ENCODE measurements around the gene SLC25A24. TPM values are rescaled to one million over a fixed set of nuclear protein-coding genes. Genes with fewer than 3 reads are reported as not detected.

The SLC25A24 gene
- total and polyA plus RNA-seq, 2 experiments from 2014 or later, result 32.5 to 69.2 TPM

GRCh38 chr1:108201687-108202086, 1.5 kb upstream of the SLC25A24 start:
- DNase-seq (ENCODE audit: low spot score), result no peak
- Histone ChIP-seq H3K79me2 (peaks cover 33% of the 10 kb centered on the region), H3K9me2 (replicated peaks; ENCODE audit: insufficient read depth) (no peaks in the 10 kb centered on the region), H4K20me1 (ENCODE audit: insufficient read depth, poor library complexity, severe bottlenecking) (no peaks in the 10 kb centered on the region), H3K36me3 (replicated peaks; ENCODE audit: insufficient read depth, low read depth) (no peaks in the 10 kb centered on the region), H2AFZ (no peak overlapping the region), H3K4me3 (no peak overlapping the region), H3K27ac (no peak overlapping the region), H3K4me2 (no peak overlapping the region), H3K4me1 (ENCODE audit: insufficient read depth) (no peaks in the 10 kb centered on the region), H3K27me3 (no peaks in the 10 kb centered on the region), H3K9me3 (ENCODE audit: low read depth) (no peaks in the 10 kb centered on the region)
- 77% methylated on average over 5 of the region's 5 CpGs for WGBS (ENCODE audit: low lambda C conversion rate, missing lambda C conversion rate)
- no peak for TF ChIP-seq EZH2 (IDR thresholded peaks at IDR 0.05; ENCODE audit: borderline replicate concordance)
- no peak for TF ChIP-seq EZH2phosphoT487 (IDR thresholded peaks at IDR 0.05; ENCODE audit: low read depth, severe bottlenecking, unreplicated experiment)
- TF ChIP-seq CTCF (IDR thresholded peaks at IDR 0.05; ENCODE audit: poor library complexity), result no peak

GRCh38 chr1:108200687-108201051, 526 bp upstream of the SLC25A24 start:
- Histone ChIP-seq H3K27ac (peak overlapping the region; percentile 100), H3K79me2 (peaks cover 43% of the 10 kb centered on the region), H3K4me1 (ENCODE audit: insufficient read depth) (no peaks in the 10 kb centered on the region), H3K9me2 (replicated peaks; ENCODE audit: insufficient read depth) (no peaks in the 10 kb centered on the region), H2AFZ (peak overlapping the region; percentile 96), H3K4me2 (peak overlapping the region; percentile 78), H4K20me1 (ENCODE audit: insufficient read depth, poor library complexity, severe bottlenecking) (no peaks in the 10 kb centered on the region), H3K9me3 (ENCODE audit: low read depth) (no peaks in the 10 kb centered on the region), H3K4me3 (peak overlapping the region; percentile 76), H3K36me3 (replicated peaks; ENCODE audit: insufficient read depth, low read depth) (no peaks in the 10 kb centered on the region), H3K27me3 (no peaks in the 10 kb centered on the region)
- TF ChIP-seq EZH2phosphoT487 (IDR thresholded peaks at IDR 0.05; ENCODE audit: low read depth, severe bottlenecking, unreplicated experiment) (no peak), CTCF (IDR thresholded peaks at IDR 0.05; ENCODE audit: poor library complexity) (peak; percentile 24)
- 2% methylated on average over 10 of the region's 10 CpGs for WGBS (ENCODE audit: low lambda C conversion rate, missing lambda C conversion rate)
- peak; percentile 64 for DNase-seq (ENCODE audit: low spot score)

- H3K9me2 ChIP-seq (replicated peaks; ENCODE audit: insufficient read depth), result no peaks in the 10 kb centered on the region
- H3K27ac ChIP-seq, result peak overlapping the region; percentile 100
- 8% methylated on average over 9 of the region's 9 CpGs for WGBS (ENCODE audit: low lambda C conversion rate, missing lambda C conversion rate)
- peaks cover 4% of the 10 kb centered on the region for H3K9me3 ChIP-seq (ENCODE audit: low read depth)
- peak overlapping the region; percentile 88 for H3K4me3 ChIP-seq
- peak; percentile 35 for DNase-seq (ENCODE audit: low spot score)
- H3K4me1 ChIP-seq (ENCODE audit: insufficient read depth), result no peaks in the 10 kb centered on the region
- H2AFZ ChIP-seq, result peak overlapping the region; percentile 100
- TF ChIP-seq CTCF (IDR thresholded peaks at IDR 0.05; ENCODE audit: poor library complexity) (no peak), EZH2 (IDR thresholded peaks at IDR 0.05; ENCODE audit: borderline replicate concordance) (no peak), EZH2phosphoT487 (IDR thresholded peaks at IDR 0.05; ENCODE audit: low read depth, severe bottlenecking, unreplicated experiment) (no peak)
- no peaks in the 10 kb centered on the region for H4K20me1 ChIP-seq (ENCODE audit: insufficient read depth, poor library complexity, severe bottlenecking)
- H3K27me3 ChIP-seq, result no peaks in the 10 kb centered on the region
- peak overlapping the region; percentile 78 for H3K4me2 ChIP-seq
- no peaks in the 10 kb centered on the region for H3K36me3 ChIP-seq (replicated peaks; ENCODE audit: insufficient read depth, low read depth)
- peaks cover 57% of the 10 kb centered on the region for H3K79me2 ChIP-seq
Measured at GRCh38 chr1:108199201-108199691, 897 bp downstream of the SLC25A24 start.

GRCh38 chr1:108194051-108194450, 6.1 kb downstream of the SLC25A24 start:
- Histone ChIP-seq H3K79me2 (peaks cover 100% of the 10 kb centered on the region), H3K9me2 (replicated peaks; ENCODE audit: insufficient read depth) (no peaks in the 10 kb centered on the region)

More at GRCh38 chr1:108194051-108194450, 6.1 kb downstream of the SLC25A24 start:
- Histone ChIP-seq H3K27me3 (no peaks in the 10 kb centered on the region), H3K4me3 (no peak overlapping the region), H3K4me1 (ENCODE audit: insufficient read depth) (no peaks in the 10 kb centered on the region), H3K4me2 (no peak overlapping the region), H4K20me1 (ENCODE audit: insufficient read depth, poor library complexity, severe bottlenecking) (no peaks in the 10 kb centered on the region), H3K9me3 (ENCODE audit: low read depth) (peaks cover 14% of the 10 kb centered on the region), H3K27ac (no peak overlapping the region), H3K36me3 (replicated peaks; ENCODE audit: insufficient read depth, low read depth) (peaks cover 3% of the 10 kb centered on the region), H2AFZ (no peak overlapping the region)
- DNase-seq (ENCODE audit: low spot score), result no peak
- TF ChIP-seq CTCF (IDR thresholded peaks at IDR 0.05; ENCODE audit: poor library complexity) (no peak), EZH2phosphoT487 (IDR thresholded peaks at IDR 0.05; ENCODE audit: low read depth, severe bottlenecking, unreplicated experiment) (no peak), EZH2 (IDR thresholded peaks at IDR 0.05; ENCODE audit: borderline replicate concordance) (no peak)
- WGBS (ENCODE audit: low lambda C conversion rate, missing lambda C conversion rate), result 100% methylated on average over 1 of the region's 1 CpG

Measured in hepatocyte (in vitro differentiated cells).